T-helper 1 cell treated with Interleukin-12 subunit alpha and Interleukin-12 subunit beta and Interleukin-4 antibody, amounts not matched to agents 30 μg/mL and 1 μg/mL, for 36 hours (primary cell): ENCODE measurements around the gene B4GALNT4.
"Not testable (repeated sequence)": the region's sequence is repeated elsewhere in the genome, so short reads cannot be mapped to it uniquely, and the experiment has no call there.

Source experiments
- H3K27ac Mint-ChIP-seq: one replicate; pipeline ENCODE4 v1.8.0; 2021; ENCODE audit warnings: mild to moderate bottlenecking, mixed read lengths
- H3K27me3 Mint-ChIP-seq: one replicate; pipeline ENCODE4 v1.8.0; 2021; ENCODE audit warnings: low read depth, mixed read lengths
- H3K36me3 Mint-ChIP-seq: one replicate; pipeline ENCODE4 v1.8.0; 2021; ENCODE audit warnings: low read depth, mixed read lengths
- H3K4me1 Mint-ChIP-seq: one replicate; pipeline ENCODE4 v1.8.0; 2021; ENCODE audit warnings: low read depth, mixed read lengths
- H3K4me3 Mint-ChIP-seq: one replicate; pipeline ENCODE4 v1.8.0; 2021; ENCODE audit warnings: mild to moderate bottlenecking, moderate library complexity, mixed read lengths
- H3K9me3 Mint-ChIP-seq: one replicate; pipeline ENCODE4 v1.8.0; 2021; ENCODE audit warnings: mixed read lengths

Gene B4GALNT4

GRCh38 chr11:385594-386351 lies 16.5 kb downstream of the B4GALNT4 start:
- H3K27ac Mint-ChIP-seq: no peak overlapping the region
- peaks cover 7% of the 10 kb centered on the region for H3K9me3 Mint-ChIP-seq
- no peaks in the 10 kb centered on the region for H3K36me3 Mint-ChIP-seq
- H3K4me3 Mint-ChIP-seq: no peak overlapping the region
- peaks cover 8% of the 10 kb centered on the region for H3K27me3 Mint-ChIP-seq
- H3K4me1 Mint-ChIP-seq: no peaks in the 10 kb centered on the region

- Mint-ChIP-seq H3K36me3 (no peaks in the 10 kb centered on the region), H3K27ac (no peak overlapping the region), H3K27me3 (peaks cover 8% of the 10 kb centered on the region), H3K9me3 (peaks cover 7% of the 10 kb centered on the region), H3K4me3 (no peak overlapping the region), H3K4me1 (no peaks in the 10 kb centered on the region)
Measured at GRCh38 chr11:386483-386882, 17.2 kb downstream of the B4GALNT4 start.

- peaks cover 7% of the 10 kb centered on the region for H3K9me3 Mint-ChIP-seq
- no peak overlapping the region for H3K27ac Mint-ChIP-seq
- no peak overlapping the region for H3K4me3 Mint-ChIP-seq
- H3K4me1 Mint-ChIP-seq: no peaks in the 10 kb centered on the region
- peaks cover 8% of the 10 kb centered on the region for H3K27me3 Mint-ChIP-seq
- no peaks in the 10 kb centered on the region for H3K36me3 Mint-ChIP-seq
Measured at GRCh38 chr11:387193-387793, 18.0 kb downstream of the B4GALNT4 start.

- not testable (repeated sequence) for H3K36me3 Mint-ChIP-seq
Measured at GRCh38 chr11:389369-389768, 20.1 kb downstream of the B4GALNT4 start.

GRCh38 chr11:390175-390574 lies 20.9 kb downstream of the B4GALNT4 start:
- no peak overlapping the region for H3K27ac Mint-ChIP-seq
- H3K4me3 Mint-ChIP-seq: no peak overlapping the region
- H3K4me1 Mint-ChIP-seq: no peaks in the 10 kb centered on the region
- H3K36me3 Mint-ChIP-seq: no peaks in the 10 kb centered on the region
- H3K27me3 Mint-ChIP-seq: peaks cover 8% of the 10 kb centered on the region
- H3K9me3 Mint-ChIP-seq: peaks cover 7% of the 10 kb centered on the region

More at GRCh38 chr11:389369-389768, 20.1 kb downstream of the B4GALNT4 start:
- H3K4me1 Mint-ChIP-seq, H3K27me3 Mint-ChIP-seq, H3K4me3 Mint-ChIP-seq, H3K27ac Mint-ChIP-seq, H3K9me3 Mint-ChIP-seq: not testable (repeated sequence)

- H3K4me3 Mint-ChIP-seq: no peak overlapping the region
- no peaks in the 10 kb centered on the region for H3K4me1 Mint-ChIP-seq
- peaks cover 7% of the 10 kb centered on the region for H3K9me3 Mint-ChIP-seq
- no peak overlapping the region for H3K27ac Mint-ChIP-seq
- peaks cover 8% of the 10 kb centered on the region for H3K27me3 Mint-ChIP-seq
- no peaks in the 10 kb centered on the region for H3K36me3 Mint-ChIP-seq
Measured at GRCh38 chr11:391117-392017, 22.1 kb downstream of the B4GALNT4 start.

GRCh38 chr11:392102-392777 lies 22.9 kb downstream of the B4GALNT4 start:
- Mint-ChIP-seq H3K4me3 (no peak overlapping the region), H3K27ac (no peak overlapping the region), H3K36me3 (no peaks in the 10 kb centered on the region), H3K9me3 (peaks cover under 1% of the 10 kb centered on the region), H3K4me1 (no peaks in the 10 kb centered on the region), H3K27me3 (peaks cover 8% of the 10 kb centered on the region)

- Mint-ChIP-seq H3K4me3 (no peak overlapping the region), H3K27me3 (peaks cover under 1% of the 10 kb centered on the region), H3K27ac (no peak overlapping the region), H3K9me3 (no peaks in the 10 kb centered on the region), H3K36me3 (no peaks in the 10 kb centered on the region), H3K4me1 (no peaks in the 10 kb centered on the region)
Measured at GRCh38 chr11:393219-394033, 24.1 kb downstream of the B4GALNT4 start.

GRCh38 chr11:394034-394857 lies 24.9 kb downstream of the B4GALNT4 start, which contains the start of gene PKP3:
PKP3 (plus strand) TSS chr11:394209; CDS start chr11:394293, 84 bp downstream.
- Mint-ChIP-seq H3K27ac (no peak within 1 kb of the TSS), H3K4me1 (no peaks in the 10 kb centered on the region), H3K9me3 (no peaks in the 10 kb centered on the region), H3K4me3 (no peak within 1 kb of the TSS), H3K27me3 (no peaks in the 10 kb centered on the region), H3K36me3 (no peaks in the 10 kb centered on the region)

- H3K4me3 Mint-ChIP-seq: no peak overlapping the region
Measured at GRCh38 chr11:394858-395655, 25.8 kb downstream of the B4GALNT4 start.

GRCh38 chr11:395866-396265 lies 26.6 kb downstream of the B4GALNT4 start:
- H3K4me3 Mint-ChIP-seq: no peak overlapping the region

More at GRCh38 chr11:394858-395655, 25.8 kb downstream of the B4GALNT4 start:
- Mint-ChIP-seq H3K27me3 (peaks cover 6% of the 10 kb centered on the region), H3K27ac (no peak overlapping the region), H3K36me3 (no peaks in the 10 kb centered on the region), H3K9me3 (no peaks in the 10 kb centered on the region), H3K4me1 (no peaks in the 10 kb centered on the region)

GRCh38 chr11:396511-396947 lies 27.2 kb downstream of the B4GALNT4 start:
- no peaks in the 10 kb centered on the region for H3K36me3 Mint-ChIP-seq
- H3K9me3 Mint-ChIP-seq: no peaks in the 10 kb centered on the region
- no peak overlapping the region for H3K27ac Mint-ChIP-seq
- no peaks in the 10 kb centered on the region for H3K4me1 Mint-ChIP-seq
- H3K27me3 Mint-ChIP-seq: peaks cover 6% of the 10 kb centered on the region
- no peak overlapping the region for H3K4me3 Mint-ChIP-seq

More at GRCh38 chr11:395866-396265, 26.6 kb downstream of the B4GALNT4 start:
- no peak overlapping the region for H3K27ac Mint-ChIP-seq
- H3K36me3 Mint-ChIP-seq: no peaks in the 10 kb centered on the region
- no peaks in the 10 kb centered on the region for H3K9me3 Mint-ChIP-seq
- no peaks in the 10 kb centered on the region for H3K4me1 Mint-ChIP-seq
- peaks cover 6% of the 10 kb centered on the region for H3K27me3 Mint-ChIP-seq
